Mesothelial cell of epicardium (in vitro differentiated cells): ENCODE results near the gene CDPF1. TPM values are rescaled to one million over a fixed set of nuclear protein-coding genes. Genes with fewer than 3 reads are reported as not detected.
"Not testable (repeated sequence)": the region's sequence is repeated elsewhere in the genome, so short reads cannot be mapped to it uniquely, and the experiment has no call there.

Experiments used
- DNase-seq, 2 experiments: peaks; one replicate each; pipeline ENCODE4 v3.0.0; 2021; ENCODE audit warnings: low spot score in 2 of 2; ENCODE audit not compliant: unreplicated experiment in 2 of 2
- H3K27ac Mint-ChIP-seq: 2 replicates; pipeline ENCODE4 v1.8.0; 2021; ENCODE audit warnings: mixed read lengths
- H3K27me3 Mint-ChIP-seq: 2 replicates; pipeline ENCODE4 v1.8.0; 2021; ENCODE audit warnings: low read depth, mixed read lengths
- H3K36me3 Mint-ChIP-seq: 2 replicates; pipeline ENCODE4 v1.8.0; 2021; ENCODE audit warnings: mixed read lengths
- H3K4me1 Mint-ChIP-seq: 2 replicates; pipeline ENCODE4 v1.8.0; 2021; ENCODE audit warnings: mixed read lengths
- H3K4me3 Mint-ChIP-seq: 2 replicates; pipeline ENCODE4 v1.8.0; 2021; ENCODE audit warnings: mild to moderate bottlenecking, moderate library complexity, mixed read lengths
- H3K9me3 Mint-ChIP-seq: 2 replicates; pipeline ENCODE4 v1.8.0; 2021; ENCODE audit warnings: mixed read lengths
- total RNA-seq: library from RNA; stranded (reverse); gene quantifications from 3 replicates; pipeline ENCODE4 v1.2.1, GENCODE V29; 2021
- TF ChIP-seq, protein P1 (sequence below): fragments of 200-600 bp; sonication (generic); IDR thresholded peaks from one replicate; pipeline ENCODE4 v1.5.0; 2021; ENCODE audit warnings: antibody characterized with exemption; ENCODE audit not compliant: unreplicated experiment

Gene CDPF1
- total RNA-seq, 1 donor from 2014 or later: 12.8 TPM

DNA sequence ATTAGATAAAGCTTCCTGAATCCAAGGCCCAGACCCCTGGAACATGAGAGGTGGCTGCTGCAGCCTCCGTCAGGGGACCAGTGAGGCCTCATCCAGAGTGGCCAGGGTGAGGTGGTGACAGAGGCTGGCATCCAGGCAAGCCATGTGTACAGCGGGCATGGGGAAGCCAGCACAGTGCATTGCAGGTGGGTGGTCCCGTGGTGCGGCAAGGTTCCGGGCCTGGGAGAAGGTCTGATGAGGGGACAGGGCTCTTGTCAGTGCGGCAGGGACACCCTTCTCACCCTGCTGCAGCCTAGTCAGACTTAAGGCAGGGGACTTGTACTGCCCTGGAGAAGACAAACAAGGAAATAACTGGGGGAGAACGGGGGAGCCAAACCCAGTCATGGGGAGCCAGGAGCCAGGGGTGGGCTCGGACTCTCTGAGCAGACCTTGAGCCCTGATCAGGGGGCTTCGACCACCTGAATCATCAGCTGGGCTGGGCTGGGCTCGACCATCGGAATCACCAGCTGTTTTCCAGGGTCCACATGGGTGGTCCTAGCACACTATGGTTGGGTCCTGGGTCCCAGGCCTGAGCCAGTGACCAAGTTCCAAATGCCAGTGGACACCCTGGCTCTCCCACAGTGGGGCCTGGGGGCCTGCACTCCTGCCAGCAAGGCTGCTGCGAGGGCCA, 22.8 kb upstream of the CDPF1 start:
- H3K4me3 Mint-ChIP-seq: no peak overlapping the region
- peaks cover 4% of the 10 kb centered on the region for H3K4me1 Mint-ChIP-seq
- peaks cover 5% of the 10 kb centered on the region for H3K9me3 Mint-ChIP-seq
- no peak for DNase-seq
- H3K27ac Mint-ChIP-seq: no peak overlapping the region
- H3K36me3 Mint-ChIP-seq: peaks cover 23% of the 10 kb centered on the region
- H3K27me3 Mint-ChIP-seq: no peaks in the 10 kb centered on the region
- TF ChIP-seq, protein P1, sequence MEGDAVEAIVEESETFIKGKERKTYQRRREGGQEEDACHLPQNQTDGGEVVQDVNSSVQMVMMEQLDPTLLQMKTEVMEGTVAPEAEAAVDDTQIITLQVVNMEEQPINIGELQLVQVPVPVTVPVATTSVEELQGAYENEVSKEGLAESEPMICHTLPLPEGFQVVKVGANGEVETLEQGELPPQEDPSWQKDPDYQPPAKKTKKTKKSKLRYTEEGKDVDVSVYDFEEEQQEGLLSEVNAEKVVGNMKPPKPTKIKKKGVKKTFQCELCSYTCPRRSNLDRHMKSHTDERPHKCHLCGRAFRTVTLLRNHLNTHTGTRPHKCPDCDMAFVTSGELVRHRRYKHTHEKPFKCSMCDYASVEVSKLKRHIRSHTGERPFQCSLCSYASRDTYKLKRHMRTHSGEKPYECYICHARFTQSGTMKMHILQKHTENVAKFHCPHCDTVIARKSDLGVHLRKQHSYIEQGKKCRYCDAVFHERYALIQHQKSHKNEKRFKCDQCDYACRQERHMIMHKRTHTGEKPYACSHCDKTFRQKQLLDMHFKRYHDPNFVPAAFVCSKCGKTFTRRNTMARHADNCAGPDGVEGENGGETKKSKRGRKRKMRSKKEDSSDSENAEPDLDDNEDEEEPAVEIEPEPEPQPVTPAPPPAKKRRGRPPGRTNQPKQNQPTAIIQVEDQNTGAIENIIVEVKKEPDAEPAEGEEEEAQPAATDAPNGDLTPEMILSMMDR: no peak

DNA sequence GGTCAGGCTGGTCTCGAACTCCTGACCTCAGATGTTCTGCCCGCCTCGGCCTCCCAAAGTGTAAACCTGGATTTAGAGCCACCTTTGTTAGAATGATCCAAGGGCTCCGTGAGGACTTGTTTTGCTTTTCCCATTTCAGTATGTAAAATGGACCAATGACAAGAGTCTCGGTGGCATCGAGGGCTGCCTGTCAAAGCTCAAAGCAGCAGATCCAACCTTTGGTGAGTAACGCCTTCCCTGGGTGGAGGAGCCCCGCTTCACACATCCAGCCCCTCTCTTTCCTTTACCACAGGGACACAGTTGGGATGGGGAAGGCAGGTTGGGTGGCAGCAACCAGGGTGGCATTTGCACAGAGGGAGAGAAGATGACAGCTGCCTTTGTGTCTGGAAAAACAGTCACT, 22.1 kb upstream of the CDPF1 start:
- Mint-ChIP-seq H3K4me1 (peaks cover 9% of the 10 kb centered on the region), H3K27me3 (no peaks in the 10 kb centered on the region), H3K4me3 (no peak overlapping the region), H3K27ac (no peak overlapping the region), H3K9me3 (peaks cover 5% of the 10 kb centered on the region), H3K36me3 (peaks cover 19% of the 10 kb centered on the region)
- DNase-seq: no peak
- TF ChIP-seq, protein P1: no peak

DNA sequence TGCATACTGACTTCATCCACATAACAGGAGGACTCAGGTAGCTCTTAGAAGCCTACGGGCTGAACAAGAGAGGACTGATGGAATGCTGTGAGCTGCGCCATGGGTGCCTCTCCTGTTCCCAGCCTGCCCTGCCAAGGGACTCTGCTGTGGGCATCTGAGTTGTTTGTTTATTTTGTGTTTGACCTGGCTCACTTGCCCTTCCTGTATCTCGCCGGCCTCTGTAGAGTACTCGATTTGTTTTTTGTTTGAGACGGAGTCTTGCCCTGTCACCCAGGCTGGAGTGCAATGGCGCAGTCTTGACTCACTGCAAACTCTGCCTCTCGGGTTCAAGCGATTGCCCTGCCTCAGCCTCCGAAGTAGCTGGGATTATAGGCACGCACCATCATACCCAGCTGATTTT, 19.5 kb upstream of the CDPF1 start:
- TF ChIP-seq, protein P1: no peak
- Mint-ChIP-seq H3K27me3 (peaks cover 14% of the 10 kb centered on the region), H3K4me3 (peak overlapping the region; percentile 41), H3K4me1 (peaks cover 11% of the 10 kb centered on the region), H3K36me3 (peaks cover 4% of the 10 kb centered on the region), H3K27ac (peak overlapping the region; percentile 4), H3K9me3 (peaks cover 3% of the 10 kb centered on the region)
- no peak for DNase-seq

DNA sequence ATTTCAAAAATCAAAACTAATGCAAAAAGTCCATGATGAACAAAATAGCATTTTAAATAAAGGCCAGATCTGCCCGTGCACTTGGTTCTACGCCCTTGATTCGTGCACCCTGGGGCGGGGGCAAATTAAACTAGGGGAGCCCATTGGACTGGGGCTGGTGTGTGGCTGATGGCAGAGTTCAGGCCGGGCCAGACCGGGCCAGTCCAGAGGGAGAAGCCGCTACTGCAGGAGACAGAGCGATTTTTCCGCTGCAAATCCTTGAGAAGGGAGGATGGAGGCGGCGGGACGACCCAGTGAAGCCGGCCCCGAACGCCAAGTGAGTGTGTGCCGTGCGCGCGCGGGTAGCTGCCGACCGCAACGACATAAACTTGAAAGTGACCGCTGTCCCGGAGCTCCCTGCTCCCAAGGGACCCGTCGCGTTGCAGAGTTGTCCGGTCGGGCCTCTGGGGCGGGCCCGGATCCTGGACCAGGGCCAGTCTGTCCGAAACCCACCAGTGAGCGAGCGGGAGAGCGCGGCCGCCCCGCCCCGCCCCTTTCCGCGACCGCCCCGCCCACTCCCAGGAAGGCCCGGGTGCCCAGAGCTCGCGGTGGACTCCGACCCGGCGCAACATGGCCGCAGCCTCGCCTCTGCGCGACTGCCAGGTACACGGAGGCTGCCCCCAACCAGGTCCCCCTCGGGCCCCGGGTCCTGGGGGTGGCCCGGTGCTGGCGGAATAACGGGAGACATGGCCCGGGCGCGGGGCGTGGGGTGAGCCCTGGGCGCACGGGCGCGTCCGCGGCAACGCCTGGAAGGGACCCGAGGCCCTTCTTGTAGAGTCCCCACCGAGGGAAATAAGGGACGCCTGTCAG, 17.6 kb upstream of the CDPF1 start, which contains the start of gene TTC38:
TSS of gene TTC38 (plus strand) at position 578 of the 849 bp plus-strand sequence. CDS start at position 610, 32 bp downstream.
- DNase-seq: peak; percentile 51 to 78
- peaks cover 28% of the 10 kb centered on the region for H3K27me3 Mint-ChIP-seq
- TF ChIP-seq, protein P1: no peak
- H3K27ac Mint-ChIP-seq: peak within 1 kb of the TSS; percentile 79
- peak within 1 kb of the TSS; percentile 91 for H3K4me3 Mint-ChIP-seq
- H3K36me3 Mint-ChIP-seq: peaks cover 13% of the 10 kb centered on the region
- H3K9me3 Mint-ChIP-seq: peaks cover 15% of the 10 kb centered on the region
- H3K4me1 Mint-ChIP-seq: peaks cover 11% of the 10 kb centered on the region

DNA sequence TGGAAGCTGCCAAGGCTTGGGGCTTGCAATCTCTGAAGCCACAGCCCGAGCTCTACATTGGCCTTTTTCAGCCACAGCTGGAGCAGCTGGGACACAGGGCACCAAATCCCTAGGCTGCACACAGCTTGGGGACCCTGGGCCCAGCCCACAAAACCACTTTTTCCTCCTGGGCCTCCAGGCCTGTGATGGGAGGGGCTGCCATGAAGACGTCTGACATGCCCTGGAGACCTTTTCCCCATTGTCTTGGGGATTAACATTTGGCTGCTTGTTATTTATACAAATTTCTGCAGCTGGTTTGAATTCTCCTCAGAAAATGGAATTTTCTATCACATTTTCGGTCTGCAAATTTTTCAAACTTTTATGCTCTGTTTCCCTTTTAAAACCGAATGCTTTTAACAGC, 15.5 kb upstream of the CDPF1 start:
- Mint-ChIP-seq H3K36me3 (peaks cover 28% of the 10 kb centered on the region), H3K9me3 (peaks cover 31% of the 10 kb centered on the region), H3K4me1 (peaks cover 11% of the 10 kb centered on the region), H3K27me3 (peaks cover 48% of the 10 kb centered on the region)
- H3K27ac Mint-ChIP-seq, H3K4me3 Mint-ChIP-seq, DNase-seq: not testable (repeated sequence)

DNA sequence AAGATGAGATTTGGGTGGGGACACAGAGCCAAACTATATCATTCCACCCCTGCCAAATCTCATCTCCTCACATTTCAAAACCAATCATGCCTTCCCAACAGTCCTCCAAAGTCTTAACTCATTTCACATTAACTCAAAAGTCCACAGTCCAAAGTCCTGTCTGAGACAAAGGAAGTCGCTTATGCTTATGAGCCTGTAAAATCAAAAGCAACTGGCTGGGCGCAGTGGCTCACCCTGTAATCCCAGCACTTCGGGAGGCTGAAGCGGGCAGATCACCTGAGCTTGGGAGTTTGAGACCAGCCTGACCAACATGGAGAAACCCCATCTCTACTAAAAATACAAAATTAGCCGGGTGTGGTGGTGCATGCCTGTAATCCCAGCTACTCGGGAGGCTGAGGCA, 14.4 kb upstream of the CDPF1 start:
- H3K4me3 Mint-ChIP-seq, H3K27ac Mint-ChIP-seq, DNase-seq: not testable (repeated sequence)
- Mint-ChIP-seq H3K27me3 (peaks cover 60% of the 10 kb centered on the region), H3K36me3 (peaks cover 29% of the 10 kb centered on the region), H3K9me3 (peaks cover 41% of the 10 kb centered on the region), H3K4me1 (peaks cover 11% of the 10 kb centered on the region)
